Epithelial cell of esophagus (primary cell): ENCODE results near the gene LTBP1.

Source experiments
- DNase-seq: peaks from one replicate; pipeline ENCODE4 v3.0.0; 2010; ENCODE audit warnings: low read depth
- H3K4me3 ChIP-seq: 2 replicates; pipeline ENCODE4 v1.5.1; 2011; ENCODE audit warnings: mild to moderate bottlenecking, low read length, control low read depth
- CTCF ChIP-seq: IDR thresholded peaks from 2 replicates; pipeline ENCODE4 v1.5.1; 2011; ENCODE audit warnings: low read depth, mild to moderate bottlenecking, low read length, control low read depth, inconsistent platforms; ENCODE audit not compliant: insufficient read depth; ENCODE audit errors: missing control alignments

The LTBP1 gene

GRCh38 chr2:32923109-32923508 is 23.6 kb upstream of the LTBP1 start:
- DNase-seq = no peak
- no peak overlapping the region for H3K4me3 ChIP-seq
- TF ChIP-seq CTCF = no peak

- DNase-seq = no peak
- H3K4me3 ChIP-seq = no peak overlapping the region
- TF ChIP-seq CTCF = no peak
These were observed 21.4 kb upstream of the LTBP1 start for GRCh38 chr2:32925283-32925815.

- no peak overlapping the region for H3K4me3 ChIP-seq
- TF ChIP-seq CTCF = no peak
- no peak for DNase-seq
These were observed 20.6 kb upstream of the LTBP1 start for GRCh38 chr2:32925976-32926707.

GRCh38 chr2:32926708-32927084 is 20.1 kb upstream of the LTBP1 start:
- no peak overlapping the region for H3K4me3 ChIP-seq
- no peak for TF ChIP-seq CTCF
- DNase-seq = no peak

GRCh38 chr2:32930436-32930835 is 16.3 kb upstream of the LTBP1 start:
- no peak for TF ChIP-seq CTCF
- H3K4me3 ChIP-seq = no peak overlapping the region
- DNase-seq = no peak

GRCh38 chr2:32931519-32931918 is 15.2 kb upstream of the LTBP1 start:
- TF ChIP-seq CTCF = no peak
- H3K4me3 ChIP-seq = no peak overlapping the region

GRCh38 chr2:32931945-32932709 is 14.6 kb upstream of the LTBP1 start:
- no peak overlapping the region for H3K4me3 ChIP-seq
- DNase-seq = no peak
- TF ChIP-seq CTCF = no peak

More at GRCh38 chr2:32931519-32931918, 15.2 kb upstream of the LTBP1 start:
- DNase-seq = no peak
